PC-3 (cell line): ENCODE results near the gene PTHLH.

Source experiments
- CTCF ChIP-seq: fragments of 300-600 bp; sonication (generic); conservative IDR thresholded peaks from 2 replicates; pipeline ENCODE4 v1.5.1; 2017; ENCODE audit warnings: antibody characterized with exemption, low read depth, mild to moderate bottlenecking, low read length
- EZH2 ChIP-seq: fragments of 300-600 bp; sonication (generic); IDR thresholded peaks from one replicate; pipeline ENCODE4 v1.6.1; 2017; ENCODE audit warnings: antibody characterized with exemption, mild to moderate bottlenecking, low read length; ENCODE audit not compliant: unreplicated experiment
- EZH2phosphoT487 ChIP-seq: fragments of 300-600 bp; sonication (generic); IDR thresholded peaks from 2 replicates; pipeline ENCODE4 v1.6.1; 2018; ENCODE audit warnings: mild to moderate bottlenecking, antibody characterized with exemption, low read length, borderline replicate concordance

- TF ChIP-seq CTCF (no peak), EZH2 (no peak), EZH2phosphoT487 (no peak)
Measured at GRCh38 chr12:28015165-28015564, 42.6 kb upstream of the PTHLH start.
